Activated CD4-positive, alpha-beta T cell treated with anti-CD3 and anti-CD28 coated beads, Interleukin-10, Interleukin-2, amounts not matched to agents 100 ng/mL and 50 ng/mL, durations not matched to agents 16 hours and 8 hours (primary cell): ENCODE data around the gene MPZL2.
"Not testable (repeated sequence)": the region's sequence is repeated elsewhere in the genome, so short reads cannot be mapped to it uniquely, and the experiment has no call there.

Source experiments
- DNase-seq: peaks from one replicate; pipeline ENCODE4 v3.0.0-alpha.2; 2020

The MPZL2 gene

DNA sequence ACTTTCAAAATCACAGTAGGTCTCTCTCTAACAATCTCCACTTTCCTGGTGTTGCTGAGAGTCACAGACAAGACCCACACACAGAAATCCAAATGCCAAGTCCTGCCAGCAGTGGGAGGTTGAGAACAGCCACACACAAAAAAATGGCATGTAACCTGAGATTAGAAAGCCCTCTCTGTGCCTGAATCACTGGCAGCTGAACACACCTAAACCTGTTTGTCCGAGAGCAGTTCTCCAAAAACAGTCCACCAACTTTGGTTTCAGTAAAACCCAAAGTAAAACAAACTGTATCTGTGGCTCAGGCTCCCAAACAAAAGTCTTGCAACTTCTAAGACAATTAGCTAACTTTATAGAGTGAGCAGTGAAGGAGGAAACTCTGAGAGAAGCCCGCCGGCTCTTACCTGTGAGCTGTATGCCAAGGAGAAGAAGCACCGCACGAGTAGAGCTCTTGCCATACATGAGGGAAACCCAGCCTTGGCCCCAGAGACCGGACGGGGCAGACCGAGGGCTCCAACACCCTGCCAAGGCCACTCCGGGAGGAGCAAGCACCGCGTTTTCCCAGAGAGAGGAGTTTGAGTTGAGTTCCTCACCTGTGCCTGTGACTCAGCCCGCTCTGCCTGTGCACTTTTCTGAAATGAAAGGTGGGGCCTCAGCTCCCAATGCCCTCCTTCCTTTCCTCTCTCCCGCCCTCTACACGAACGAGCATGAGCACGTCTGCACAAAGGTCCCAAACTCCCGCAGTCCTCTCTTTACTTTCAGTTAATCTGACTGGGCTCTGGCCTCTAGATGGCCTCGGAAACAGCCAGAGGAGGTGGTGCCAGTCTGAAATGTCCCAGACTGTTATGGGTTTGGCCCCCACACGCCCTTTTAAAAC is at the start of gene MPZL2:
Gene MPZL2 (minus strand): TSS at position 603 of the 874 bp plus-strand sequence. CDS start 144 bp downstream, at position 459.
- peak; percentile 27 for DNase-seq

GRCh38 chr11:118313242-118313641 is 49.1 kb upstream of the MPZL2 start:
- DNase-seq = no peak

- DNase-seq = no peak
These were observed 48.2 kb upstream of the MPZL2 start for GRCh38 chr11:118312328-118312727.

- no peak for DNase-seq
These were observed 47.4 kb upstream of the MPZL2 start for GRCh38 chr11:118311518-118311917.

- no peak for DNase-seq
These were observed 46.8 kb upstream of the MPZL2 start for GRCh38 chr11:118310781-118311485.

DNA sequence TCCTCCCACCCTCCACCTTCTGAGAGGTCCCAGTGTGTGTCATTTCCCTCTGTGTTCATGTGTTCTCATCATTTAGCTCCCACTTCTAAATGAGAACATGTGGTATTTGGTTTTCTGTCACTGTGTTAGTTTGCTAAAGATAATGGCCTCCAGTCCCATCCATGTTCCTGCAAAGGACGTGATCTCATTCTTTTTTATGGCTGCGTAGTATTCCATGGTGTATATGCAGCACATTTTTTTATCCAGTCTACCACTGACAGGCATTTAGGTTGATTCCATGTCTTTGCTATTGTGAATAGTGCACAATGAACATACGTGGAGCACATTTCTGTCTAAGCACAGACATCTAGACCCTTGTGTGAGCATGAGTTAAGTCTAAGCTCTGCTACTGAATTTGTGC is 46.2 kb upstream of the MPZL2 start:
- no peak for DNase-seq

GRCh38 chr11:118308995-118309528 is 45.0 kb upstream of the MPZL2 start:
- DNase-seq = not testable (repeated sequence)

- peak; percentile 70 for DNase-seq
These were observed 42.5 kb upstream of the MPZL2 start for GRCh38 chr11:118306556-118306955.

- peak; percentile 63 for DNase-seq
These were observed 41.6 kb upstream of the MPZL2 start for GRCh38 chr11:118305726-118306125.

DNA sequence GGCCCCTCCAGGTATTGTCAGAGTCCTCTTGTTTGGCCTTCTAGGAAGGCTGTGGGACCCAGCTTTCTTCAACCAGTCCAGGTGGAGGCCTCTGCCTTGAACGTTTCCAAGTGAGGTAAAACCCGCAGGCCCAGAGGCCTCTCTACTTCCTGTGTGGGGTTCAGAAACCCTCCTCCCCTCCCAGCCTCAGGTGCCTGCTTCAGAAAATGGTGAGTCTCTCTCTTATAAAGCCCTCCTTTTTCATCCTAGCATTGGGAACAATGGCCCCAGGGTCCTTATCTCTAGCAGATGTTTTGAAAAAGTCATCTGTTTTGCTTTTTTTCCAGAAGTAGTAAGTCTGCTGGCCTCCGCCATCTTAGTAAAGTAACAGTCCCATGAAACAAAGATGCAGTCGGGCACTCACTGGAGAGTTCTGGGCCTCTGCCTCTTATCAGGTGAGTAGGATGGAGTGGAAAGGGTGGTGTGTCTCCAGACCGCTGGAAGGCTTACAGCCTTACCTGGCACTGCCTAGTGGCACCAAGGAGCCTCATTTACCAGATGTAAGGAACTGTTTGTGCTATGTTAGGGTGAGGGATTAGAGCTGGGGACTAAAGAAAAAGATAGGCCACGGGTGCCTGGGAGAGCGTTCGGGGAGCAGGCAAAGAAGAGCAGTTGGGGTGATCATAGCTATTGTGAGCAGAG is 40.6 kb upstream of the MPZL2 start, which contains the start of gene CD3E:
Gene CD3E (plus strand): TSS at position 163 of the 681 bp plus-strand sequence. CDS start 223 bp downstream, at position 386.
- DNase-seq = peak; percentile 87

GRCh38 chr11:118304227-118304567 is 40.1 kb upstream of the MPZL2 start:
- no peak for DNase-seq

- DNase-seq = no peak
These were observed 37.6 kb upstream of the MPZL2 start for GRCh38 chr11:118301600-118302195.

GRCh38 chr11:118295815-118296454 is 31.8 kb upstream of the MPZL2 start:
- peak; percentile 59 for DNase-seq

DNA sequence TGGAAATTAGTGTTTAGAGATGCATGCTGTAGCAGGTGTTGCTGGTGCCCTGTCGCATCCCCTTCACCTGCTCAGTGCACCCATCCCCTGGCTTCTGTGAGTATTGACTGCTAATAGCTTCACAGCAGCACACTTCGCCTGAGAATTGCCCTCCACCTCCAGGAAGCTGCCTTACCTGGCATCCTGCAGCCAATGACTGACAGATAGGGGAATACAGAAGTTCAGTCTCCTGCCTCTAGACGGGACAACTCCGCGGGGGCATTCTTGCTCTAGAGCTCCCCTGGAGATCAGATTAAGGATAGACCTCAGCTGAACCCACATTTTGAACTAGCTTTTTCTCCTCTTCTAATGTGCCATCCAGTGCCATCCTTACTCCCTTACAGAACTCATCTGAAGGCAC is 31.1 kb upstream of the MPZL2 start:
- no peak for DNase-seq

DNA sequence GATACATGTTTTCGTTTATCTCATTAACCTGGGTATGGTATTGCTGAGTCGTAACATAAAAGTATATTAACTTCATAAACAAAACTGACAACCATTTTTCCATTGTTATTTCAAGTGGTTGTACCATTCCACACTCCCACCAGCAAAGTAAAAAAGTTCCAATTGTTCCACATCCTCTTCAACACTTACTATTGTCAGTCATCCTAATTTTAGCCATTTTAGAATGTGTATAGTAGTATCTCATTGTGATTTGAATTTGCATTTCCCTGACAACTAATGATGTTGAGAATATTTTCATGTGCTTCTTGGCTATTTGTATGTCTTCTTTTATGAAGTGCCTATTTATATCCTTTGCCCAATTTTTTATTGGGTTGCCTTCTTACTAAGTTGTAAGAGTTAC is 30.0 kb upstream of the MPZL2 start:
- no peak for DNase-seq

DNA sequence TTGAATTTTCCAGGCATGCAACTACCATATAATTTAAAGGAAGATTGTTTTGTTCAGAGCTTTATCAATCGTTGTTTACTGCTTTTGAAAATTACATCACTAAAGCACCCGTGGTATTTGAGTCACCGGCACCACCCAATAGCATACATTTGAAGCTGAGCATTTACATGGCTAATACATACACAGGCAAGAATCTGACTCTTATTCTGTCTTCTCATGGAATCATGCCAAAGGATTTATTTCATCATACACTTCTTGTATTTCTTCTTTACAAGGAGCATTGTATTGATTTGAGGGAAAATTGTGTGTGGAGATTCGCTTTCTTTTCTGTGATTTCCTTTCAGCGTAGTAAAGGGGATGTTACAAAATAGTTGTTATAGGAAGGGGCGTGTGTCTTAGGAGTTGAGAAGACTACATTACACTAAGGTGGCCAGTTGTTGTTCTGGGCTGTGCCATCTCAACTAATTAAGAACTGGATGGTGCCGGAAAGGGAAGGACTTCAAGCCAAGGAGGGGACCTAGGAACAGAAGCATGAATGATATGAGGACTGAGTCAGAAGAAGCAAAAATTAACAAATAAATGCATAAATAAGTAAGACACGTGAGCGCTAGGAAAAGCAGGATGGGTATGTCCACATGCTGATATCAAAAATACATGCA is 27.5 kb upstream of the MPZL2 start:
- no peak for DNase-seq

- DNase-seq = peak; percentile 60
These were observed 26.8 kb upstream of the MPZL2 start for GRCh38 chr11:118290923-118291322.

GRCh38 chr11:118289401-118289800 is 25.3 kb upstream of the MPZL2 start:
- DNase-seq = no peak

DNA sequence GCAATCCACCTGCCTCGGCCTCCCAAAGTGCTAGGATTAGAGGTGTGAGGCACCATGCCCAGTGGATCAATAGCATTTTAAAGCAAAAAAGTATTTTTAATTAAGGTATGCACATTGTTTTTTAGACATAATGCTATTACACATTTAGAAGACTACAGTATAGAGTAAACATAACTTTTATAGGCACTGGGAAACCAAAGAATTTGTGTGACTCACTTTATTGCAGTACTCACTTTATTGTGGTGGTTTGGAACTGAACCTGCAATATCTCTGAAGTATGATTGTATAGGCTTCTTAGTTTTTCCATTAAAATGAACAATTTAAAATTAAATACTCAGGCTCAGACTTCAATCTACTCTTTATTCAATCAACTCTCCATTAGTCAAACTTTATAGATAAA is 22.9 kb upstream of the MPZL2 start:
- DNase-seq = no peak

DNA sequence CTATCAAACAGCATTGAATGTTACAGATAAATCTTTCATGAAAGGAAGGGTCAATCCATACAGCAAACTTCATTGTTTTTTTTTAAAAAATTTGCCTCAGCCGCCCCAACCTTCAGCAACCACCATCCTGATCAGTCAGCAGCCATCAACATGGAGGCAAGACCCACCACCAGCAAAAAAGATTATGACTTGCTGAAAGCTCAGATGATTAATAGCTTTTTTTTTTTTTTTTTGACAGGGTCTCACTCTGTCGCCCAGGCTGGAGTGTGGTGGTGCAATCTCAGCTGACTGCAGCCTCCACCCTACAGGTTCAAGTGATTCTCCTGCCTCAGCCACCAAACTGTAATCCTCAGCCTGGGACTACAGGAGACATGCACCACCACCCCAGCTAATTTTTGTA is 22.4 kb upstream of the MPZL2 start:
- no peak for DNase-seq

DNA sequence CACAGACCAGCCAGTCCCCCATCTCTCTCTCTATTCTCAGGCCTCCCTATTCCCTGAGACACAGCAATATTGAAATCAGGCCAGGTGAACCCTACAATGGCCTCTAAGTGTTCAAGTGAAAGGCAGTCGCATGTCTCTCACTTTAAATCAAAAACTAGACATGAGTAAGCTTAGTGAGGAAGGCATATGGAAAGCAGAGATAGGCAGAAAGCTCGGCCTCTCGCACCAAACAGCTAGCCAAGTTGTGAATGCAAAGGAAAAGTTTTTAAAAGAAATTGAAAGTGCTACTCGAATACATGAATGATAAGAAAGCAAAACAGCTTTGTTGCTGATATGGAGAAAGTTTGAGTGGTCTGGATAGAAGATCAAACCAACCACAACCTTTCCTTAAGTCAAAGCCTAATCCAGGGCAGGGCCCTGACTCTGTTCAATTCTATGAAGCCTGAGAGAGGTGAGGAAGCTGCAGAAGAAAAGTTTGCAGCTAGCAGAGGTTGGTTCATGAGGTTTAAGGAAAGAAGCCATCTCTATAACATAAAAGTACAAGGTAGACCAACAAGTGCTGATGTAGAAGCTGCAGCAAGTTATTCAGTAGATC is 19.8 kb upstream of the MPZL2 start:
- no peak for DNase-seq
